Hepatic stellate cell (primary cell): ENCODE measurements around the gene PML.
"Not testable (repeated sequence)": the region's sequence is repeated elsewhere in the genome, so short reads cannot be mapped to it uniquely, and the experiment has no call there.

Source experiments
- DNase-seq: peaks from one replicate; pipeline ENCODE4 v3.0.0; 2011; ENCODE audit warnings: low spot score

PML gene

DNA sequence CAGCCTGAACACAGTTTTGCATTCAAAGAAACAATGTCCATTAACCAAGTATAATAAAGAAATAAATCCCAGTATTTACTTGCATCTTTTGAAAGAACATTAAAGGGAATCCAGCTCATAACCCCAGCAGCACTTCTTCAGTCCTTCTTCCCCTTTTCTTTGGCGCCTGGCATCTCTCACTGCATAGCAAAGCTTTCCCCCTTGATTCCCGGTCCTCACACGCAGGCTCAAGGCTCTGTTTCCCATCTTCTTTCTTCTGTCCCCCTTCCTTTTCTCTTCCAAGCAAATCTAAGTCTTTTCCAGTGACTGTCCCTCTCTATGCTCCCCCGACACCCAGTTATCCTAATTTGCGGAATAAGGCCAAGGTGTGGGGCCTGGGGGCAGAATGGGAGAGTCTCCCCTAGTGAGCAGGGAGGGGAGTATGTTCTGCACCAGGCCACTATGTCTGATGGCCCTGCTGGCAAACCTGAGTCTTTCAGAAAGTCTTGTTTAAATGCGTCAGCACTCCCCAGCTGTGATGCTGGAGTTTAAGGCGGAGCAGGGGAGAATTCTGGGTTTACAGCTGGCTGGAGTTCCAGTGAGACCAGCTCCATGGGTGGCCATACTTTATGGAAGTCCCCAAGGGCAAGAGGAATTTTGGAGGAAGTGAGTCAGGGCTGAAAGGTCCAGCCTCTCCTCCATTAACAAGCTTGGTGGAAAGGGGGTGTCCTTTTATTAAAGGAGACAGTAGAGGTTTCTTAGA lies 45.8 kb downstream of the PML start:
- DNase-seq = peak; percentile 98

DNA sequence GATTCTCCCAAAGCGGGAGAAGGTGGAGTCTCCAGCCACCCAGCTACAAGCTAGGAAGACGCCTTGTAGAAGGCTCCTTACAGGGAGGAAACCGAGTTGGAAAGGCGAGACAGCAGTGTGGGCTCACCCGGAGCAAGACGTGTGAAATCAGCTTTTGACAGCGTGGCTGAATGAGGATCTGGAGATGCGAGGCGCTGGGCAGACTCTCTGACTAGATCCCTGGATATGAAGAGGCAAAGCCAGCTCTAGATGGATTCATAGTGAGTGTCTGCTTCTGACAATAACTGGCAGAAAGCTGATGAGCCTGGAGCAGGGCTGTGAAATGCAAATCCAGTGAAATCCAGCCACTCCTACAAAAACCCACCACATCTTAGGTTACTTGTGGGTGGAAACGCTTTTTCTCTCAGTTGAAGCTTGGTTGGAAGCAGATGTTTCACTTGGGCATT lies 46.8 kb downstream of the PML start:
- no peak for DNase-seq

- DNase-seq = no peak
These were observed 47.4 kb downstream of the PML start for GRCh38 chr15:74041777-74042435.

- DNase-seq = no peak
These were observed 48.3 kb downstream of the PML start for GRCh38 chr15:74042603-74043424.

GRCh38 chr15:74043425-74044266 lies 49.1 kb downstream of the PML start:
- DNase-seq = no peak

GRCh38 chr15:74044267-74045110 lies 50.0 kb downstream of the PML start:
- no peak for DNase-seq

DNA sequence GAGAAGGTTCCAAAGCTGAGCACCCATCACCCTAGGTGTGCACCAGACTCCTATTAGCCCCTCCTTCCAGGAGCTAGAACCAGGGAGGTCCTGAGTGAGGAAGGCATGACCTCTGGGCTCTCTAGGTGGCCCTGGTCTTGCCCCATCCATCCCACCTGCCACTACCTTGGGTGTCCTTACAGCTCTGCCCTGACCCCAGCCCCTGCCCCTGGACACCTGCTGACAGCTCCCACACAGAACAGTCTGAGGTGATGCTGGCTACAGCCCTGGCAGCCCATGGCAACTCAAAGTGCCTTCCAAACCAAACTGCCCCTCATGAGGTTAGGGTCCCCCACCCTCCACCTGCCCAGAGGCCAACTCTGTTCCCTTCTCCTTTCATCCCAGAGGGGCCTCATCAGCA lies 50.7 kb downstream of the PML start:
- no peak for DNase-seq

DNA sequence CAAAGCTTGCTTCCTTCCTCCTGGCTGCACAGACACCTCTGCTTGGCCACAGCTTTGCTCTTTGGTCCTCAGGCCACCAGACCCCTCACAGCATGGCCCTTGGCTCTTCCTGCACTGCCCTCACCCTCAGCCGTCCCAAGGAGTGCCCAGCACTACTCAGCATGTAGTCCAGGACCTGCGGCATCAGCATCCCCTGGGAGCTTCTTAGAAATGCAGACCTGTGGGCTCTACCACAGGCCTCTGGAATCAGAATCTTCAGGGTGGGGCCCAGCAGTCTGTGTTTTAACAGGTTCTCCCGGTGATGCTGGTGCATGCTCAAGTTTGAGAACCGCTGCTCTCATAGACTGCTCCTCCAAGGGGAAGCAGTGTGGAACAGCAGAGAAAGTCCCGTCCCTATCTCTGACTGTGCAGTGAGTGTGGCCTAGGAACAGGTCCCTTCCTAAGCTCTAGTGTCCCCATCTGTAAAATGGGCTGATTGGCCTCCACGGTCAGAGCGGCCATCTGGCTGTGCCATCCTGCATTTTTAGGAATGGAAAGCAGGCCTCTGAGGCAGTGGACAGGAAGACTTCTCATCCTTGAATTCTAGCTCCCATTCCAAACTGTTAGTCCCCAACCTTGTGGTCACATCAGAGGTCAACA lies 51.2 kb downstream of the PML start:
- DNase-seq = no peak

GRCh38 chr15:74046275-74046674 lies 51.8 kb downstream of the PML start:
- DNase-seq = no peak

DNA sequence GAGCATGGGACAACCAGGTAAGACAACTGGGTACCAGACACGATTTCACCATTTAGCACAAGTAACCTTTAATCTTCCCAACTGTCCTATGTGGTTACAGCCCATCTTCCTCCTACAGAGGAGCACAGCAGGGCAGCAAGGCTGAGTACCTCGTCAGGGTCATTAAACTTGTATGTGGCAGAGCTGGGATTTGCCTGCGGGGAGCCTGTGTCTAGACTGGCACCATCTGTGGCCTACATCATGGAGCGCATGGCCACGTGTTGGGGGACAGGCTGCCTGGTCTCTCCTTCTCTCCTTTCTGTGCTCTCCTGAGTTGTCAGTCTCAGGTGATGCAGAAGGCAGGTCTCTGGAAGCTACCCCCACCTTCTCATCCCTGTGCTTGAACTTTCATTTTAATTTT lies 55.6 kb downstream of the PML start:
- DNase-seq = no peak

DNA sequence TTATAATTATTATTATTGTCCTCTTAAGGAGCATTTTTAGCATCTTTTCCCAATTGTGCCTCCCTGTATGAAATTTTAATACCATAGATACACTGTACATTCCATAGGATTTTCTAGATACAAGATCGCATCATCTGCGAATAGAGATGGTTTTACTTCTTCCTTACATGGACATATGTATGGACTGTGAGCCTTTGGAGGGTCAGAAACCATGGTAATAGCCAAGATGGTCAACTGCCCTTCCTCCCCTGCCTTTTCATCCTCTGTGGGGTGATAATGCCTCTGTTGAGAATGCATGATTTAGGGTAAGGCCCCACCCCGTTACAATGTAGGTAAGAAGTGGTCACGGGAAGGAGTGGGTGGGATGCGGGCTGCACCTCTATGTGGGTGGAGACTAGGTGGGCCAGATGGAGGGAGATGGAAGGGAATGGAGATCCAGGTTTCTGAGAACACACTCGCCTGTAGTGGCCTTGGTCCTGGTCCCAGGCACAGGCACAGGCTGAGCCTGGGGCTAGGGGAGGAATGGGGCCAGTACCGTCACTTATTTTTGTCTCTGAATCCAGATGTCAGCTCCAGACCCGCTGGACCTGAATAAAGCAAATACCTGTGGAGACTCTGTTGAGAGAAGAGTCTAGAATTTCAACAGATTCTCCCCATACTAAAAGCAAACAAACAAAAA lies 56.2 kb downstream of the PML start:
- DNase-seq = no peak

- DNase-seq = not testable (repeated sequence)
These were observed 58.0 kb downstream of the PML start for GRCh38 chr15:74052271-74053260.

DNA sequence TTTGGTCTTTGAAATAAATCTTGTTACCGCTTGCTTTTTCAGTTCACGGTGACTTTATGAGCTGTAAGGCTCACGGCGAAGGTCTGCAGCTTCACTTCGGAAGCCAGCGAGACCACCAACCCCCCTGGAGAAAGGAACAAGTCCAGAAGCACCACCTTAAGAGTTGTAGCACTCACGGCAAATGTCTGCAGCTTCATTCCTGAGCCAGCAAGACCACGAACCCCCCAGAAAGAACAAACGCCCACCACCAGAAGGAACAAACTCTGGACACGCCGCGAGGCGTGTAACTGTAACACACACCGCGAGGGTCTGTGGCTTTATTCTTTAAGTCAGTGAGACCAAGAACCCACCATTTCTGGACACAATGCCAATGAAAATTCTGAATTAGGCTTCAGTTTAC lies 59.0 kb downstream of the PML start:
- DNase-seq = no peak

DNA sequence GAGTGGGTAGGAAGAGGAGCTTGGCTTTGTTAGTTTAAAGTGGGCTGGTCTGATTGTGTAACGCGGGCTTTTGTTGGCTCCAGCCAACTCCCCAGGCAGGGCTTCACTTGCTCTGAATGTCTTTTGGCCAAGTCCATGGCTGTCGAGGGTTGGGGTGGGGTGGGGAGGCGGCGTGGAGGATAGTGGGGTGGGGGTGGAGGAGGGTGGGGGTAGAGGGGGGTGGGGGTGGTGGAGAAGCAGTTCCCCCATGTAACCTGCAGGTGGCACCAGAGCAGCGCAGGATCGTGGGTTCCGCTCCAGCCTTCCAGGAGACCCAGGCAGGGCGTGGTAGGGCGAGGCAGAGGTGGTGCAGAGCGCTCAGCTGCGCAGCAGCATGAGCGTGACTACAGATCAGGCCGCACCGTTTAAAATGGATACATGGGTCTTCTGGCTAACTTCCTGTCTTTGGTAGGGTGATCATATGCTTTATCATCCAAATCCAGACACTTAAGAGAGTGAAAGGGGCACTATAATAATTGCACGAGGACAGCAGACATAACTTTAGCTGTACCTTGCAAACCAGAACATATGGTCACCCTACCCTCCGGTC lies 59.5 kb downstream of the PML start:
- peak; percentile 83 for DNase-seq

GRCh38 chr15:74055804-74056203 lies 61.3 kb downstream of the PML start:
- no peak for DNase-seq

DNA sequence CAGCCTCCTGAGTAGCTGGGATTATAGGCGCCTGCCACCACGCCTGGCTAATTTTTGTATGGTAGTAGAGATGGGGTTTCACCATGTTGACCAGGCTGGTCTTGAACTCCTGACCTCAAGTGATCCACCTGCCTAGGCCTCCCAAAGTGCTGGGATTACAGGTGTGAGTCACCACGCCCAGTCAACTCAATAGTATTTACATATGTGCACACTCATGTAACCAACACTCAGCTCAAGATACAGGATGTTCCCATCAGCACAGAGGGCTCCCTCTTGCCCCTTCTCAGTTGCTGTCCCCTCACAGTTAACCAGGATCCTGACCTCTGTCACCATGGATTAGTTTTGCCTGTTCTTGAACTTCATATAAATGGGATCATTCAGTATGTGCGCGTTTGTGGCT lies 61.8 kb downstream of the PML start:
- not testable (repeated sequence) for DNase-seq

- DNase-seq = not testable (repeated sequence)
These were observed 64.7 kb downstream of the PML start for GRCh38 chr15:74059050-74059833.
